ENCODE data around the gene JAG1.
"Not testable (repeated sequence)": the region's sequence is repeated elsewhere in the genome, so short reads cannot be mapped to it uniquely, and the experiment has no call there.

Gene JAG1

DNA sequence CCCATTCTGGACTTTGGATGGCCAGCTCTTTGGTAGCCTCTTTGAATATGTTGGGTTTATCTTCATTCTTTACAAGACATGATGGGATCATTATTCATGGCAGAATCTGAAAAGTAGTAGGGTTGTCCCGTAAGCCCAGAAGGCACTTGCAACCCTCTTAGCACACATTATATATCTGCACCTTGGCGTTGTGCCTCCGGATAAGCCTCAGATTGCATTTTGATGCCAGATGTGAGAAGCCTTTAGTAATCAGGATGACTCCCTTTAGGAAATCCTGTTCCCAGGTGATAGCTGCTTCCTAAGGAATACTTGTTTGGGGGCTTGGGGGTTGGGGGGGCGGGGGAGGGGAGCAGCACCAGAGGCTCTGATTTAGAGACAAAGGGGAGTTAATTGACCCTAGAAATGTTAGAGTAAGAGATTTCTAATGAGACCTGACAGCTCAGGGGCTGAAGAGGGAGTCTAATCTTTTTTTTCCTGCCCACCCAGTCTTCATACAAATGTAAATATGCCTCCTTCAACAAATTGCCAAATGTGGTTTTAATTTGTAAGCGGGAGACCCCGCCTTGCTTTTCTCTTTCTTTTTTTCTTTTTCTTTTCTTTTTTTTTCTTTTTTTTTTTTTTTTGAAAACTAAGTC lies 55.1 kb downstream of the JAG1 start:
- no peaks in the 10 kb centered on the region for H3K27me3 ChIP-seq (ENCODE audit: insufficient read depth, insufficient read length)
- H3K9ac ChIP-seq (ENCODE audit: insufficient read length, low read depth): no peak overlapping the region
- peaks cover 5% of the 10 kb centered on the region for H3K4me1 ChIP-seq (ENCODE audit: insufficient read depth, insufficient read length)
- H3K36me3 ChIP-seq (ENCODE audit: insufficient read depth, insufficient read length, low read length): peaks cover 3% of the 10 kb centered on the region
- H3K4me3 ChIP-seq (ENCODE audit: insufficient read length, low read depth): no peak overlapping the region
- H3K9me3 ChIP-seq (ENCODE audit: insufficient read depth, low read length): no peaks in the 10 kb centered on the region; the same call in 1 of the 2 replicates
- no peak for DNase-seq (ENCODE audit: low read depth, low spot score)
- TF ChIP-seq YY1 (IDR thresholded peaks at IDR 0.05; ENCODE audit: insufficient read depth, insufficient read length) (no peak), SUZ12 (IDR thresholded peaks at IDR 0.05; ENCODE audit: extremely low read depth, insufficient read depth, insufficient read length) (no peak), ZNF274 (IDR thresholded peaks at IDR 0.05; ENCODE audit: low read depth, low read length) (no peak)

DNA sequence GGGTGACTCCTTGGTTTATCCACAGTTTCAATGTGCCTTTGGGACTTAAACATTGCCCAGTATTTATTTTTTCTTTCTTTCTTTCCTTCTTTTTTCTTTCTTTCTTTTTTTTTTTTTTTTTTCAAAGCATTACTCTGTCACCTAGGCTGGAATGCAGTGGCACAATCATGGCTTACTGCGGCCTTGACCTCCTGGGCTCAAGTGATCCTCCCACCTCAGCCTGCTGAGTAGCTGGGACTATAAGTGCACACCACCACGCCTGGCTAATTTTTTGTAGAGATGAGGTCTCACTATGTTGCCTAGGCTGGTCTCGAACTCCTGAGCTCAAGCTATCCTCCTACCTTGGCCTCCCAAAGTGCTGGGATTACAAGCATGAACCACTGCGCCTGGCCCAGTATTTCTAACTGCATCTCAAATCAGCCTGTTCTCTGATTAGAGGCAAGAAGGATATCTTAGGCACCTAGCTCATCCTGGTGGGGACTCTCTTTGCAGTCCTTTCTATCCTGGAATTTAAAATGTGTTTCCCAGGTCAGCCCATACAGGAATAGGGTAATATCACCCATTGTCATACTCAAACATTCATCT lies 56.2 kb downstream of the JAG1 start:
- not testable (repeated sequence) for H3K9me3 ChIP-seq (ENCODE audit: insufficient read depth, low read length); H3K4me1 ChIP-seq (ENCODE audit: insufficient read depth, insufficient read length); H3K9ac ChIP-seq (ENCODE audit: insufficient read length, low read depth); H3K27me3 ChIP-seq (ENCODE audit: insufficient read depth, insufficient read length); H3K36me3 ChIP-seq (ENCODE audit: insufficient read depth, insufficient read length, low read length); DNase-seq (ENCODE audit: low read depth, low spot score); H3K4me3 ChIP-seq (ENCODE audit: insufficient read length, low read depth)

DNA sequence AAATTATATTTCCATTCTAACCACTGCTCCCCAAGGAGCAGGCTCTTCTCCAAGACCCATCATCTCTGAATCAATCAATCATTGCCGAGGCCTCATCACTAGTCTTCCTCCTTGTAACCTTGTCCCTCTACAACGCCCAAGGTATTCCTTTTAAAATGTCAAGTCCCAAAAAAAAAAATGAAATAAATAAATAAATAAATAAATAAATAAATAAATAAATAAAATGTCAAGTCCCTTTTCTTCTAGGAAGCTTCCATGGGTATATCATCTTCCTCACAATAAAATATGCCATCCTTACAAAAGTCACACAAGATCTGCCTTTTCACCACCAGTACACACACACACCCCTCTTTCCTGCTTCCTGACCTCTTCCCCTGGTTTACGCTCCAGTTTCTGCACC lies 57.6 kb downstream of the JAG1 start:
- TF ChIP-seq YY1 (IDR thresholded peaks at IDR 0.05; ENCODE audit: insufficient read depth, insufficient read length): no peak
- no peak for TF ChIP-seq ZNF274 (IDR thresholded peaks at IDR 0.05; ENCODE audit: low read depth, low read length)
- no peak for TF ChIP-seq SUZ12 (IDR thresholded peaks at IDR 0.05; ENCODE audit: extremely low read depth, insufficient read depth, insufficient read length)
- H3K27me3 ChIP-seq (ENCODE audit: insufficient read depth, insufficient read length): no peaks in the 10 kb centered on the region

DNA sequence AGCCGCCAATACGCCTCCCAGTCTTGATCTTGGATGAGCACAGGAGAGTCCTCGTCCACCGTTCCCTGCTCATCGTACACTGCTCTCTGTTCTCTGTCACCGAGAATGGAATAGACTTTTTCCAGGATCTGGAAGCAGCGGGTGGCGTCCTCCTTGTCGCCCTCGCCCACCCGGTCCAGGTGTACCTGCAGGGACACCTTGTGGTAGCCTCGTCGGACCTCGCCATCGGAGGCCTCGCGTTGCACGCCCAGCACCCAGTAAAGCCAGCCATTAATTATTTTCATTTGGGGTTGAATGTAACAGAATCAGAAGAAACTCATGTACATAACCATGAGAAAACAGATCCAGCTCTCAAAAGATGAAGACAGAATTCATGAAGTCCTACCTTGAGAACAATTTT lies 59.9 kb downstream of the JAG1 start:
- Histone ChIP-seq H3K36me3 (ENCODE audit: insufficient read depth, insufficient read length, low read length) (peaks cover 2% of the 10 kb centered on the region), H3K27me3 (ENCODE audit: insufficient read depth, insufficient read length) (no peaks in the 10 kb centered on the region), H3K4me1 (ENCODE audit: insufficient read depth, insufficient read length) (no peaks in the 10 kb centered on the region), H3K9me3 (ENCODE audit: insufficient read depth, low read length) (no peaks in the 10 kb centered on the region; the same call in 1 of the 2 replicates), H3K9ac (ENCODE audit: insufficient read length, low read depth) (no peak overlapping the region), H3K4me3 (ENCODE audit: insufficient read length, low read depth) (no peak overlapping the region)
- DNase-seq (ENCODE audit: low read depth, low spot score): no peak
- TF ChIP-seq ZNF274 (IDR thresholded peaks at IDR 0.05; ENCODE audit: low read depth, low read length) (no peak), SUZ12 (IDR thresholded peaks at IDR 0.05; ENCODE audit: extremely low read depth, insufficient read depth, insufficient read length) (no peak), YY1 (IDR thresholded peaks at IDR 0.05; ENCODE audit: insufficient read depth, insufficient read length) (no peak)

More for the DNA sequence above, 57.6 kb downstream of the JAG1 start:
- no peaks in the 10 kb centered on the region; the same call in 1 of the 2 replicates for H3K9me3 ChIP-seq (ENCODE audit: insufficient read depth, low read length)
- no peak overlapping the region for H3K9ac ChIP-seq (ENCODE audit: insufficient read length, low read depth)
- no peaks in the 10 kb centered on the region for H3K36me3 ChIP-seq (ENCODE audit: insufficient read depth, insufficient read length, low read length)
- H3K4me1 ChIP-seq (ENCODE audit: insufficient read depth, insufficient read length): peaks cover 5% of the 10 kb centered on the region
- DNase-seq (ENCODE audit: low read depth, low spot score): no peak
- no peak overlapping the region for H3K4me3 ChIP-seq (ENCODE audit: insufficient read length, low read depth)

DNA sequence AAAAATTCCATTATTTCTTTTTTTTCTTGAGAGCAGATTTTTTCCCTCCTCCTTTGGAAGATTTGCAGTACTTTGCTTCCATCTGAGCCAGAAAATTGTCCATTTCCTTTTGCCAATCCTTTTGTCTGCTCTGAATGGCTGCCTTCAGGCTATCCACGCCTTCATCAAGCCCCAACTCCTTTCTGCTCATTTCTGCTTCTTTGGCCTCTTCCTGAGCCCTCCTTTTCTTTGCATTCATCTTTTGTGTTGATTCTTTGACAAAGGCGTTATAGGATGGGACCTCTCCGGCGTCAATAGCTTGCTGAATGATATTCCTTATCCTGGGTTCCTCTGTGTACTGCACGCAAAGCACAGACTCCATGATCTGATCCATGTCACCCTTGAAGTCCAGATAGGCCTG lies 60.4 kb downstream of the JAG1 start:
- not testable (repeated sequence) for H3K4me3 ChIP-seq (ENCODE audit: insufficient read length, low read depth); H3K36me3 ChIP-seq (ENCODE audit: insufficient read depth, insufficient read length, low read length); H3K9ac ChIP-seq (ENCODE audit: insufficient read length, low read depth); H3K9me3 ChIP-seq (ENCODE audit: insufficient read depth, low read length); H3K27me3 ChIP-seq (ENCODE audit: insufficient read depth, insufficient read length); H3K4me1 ChIP-seq (ENCODE audit: insufficient read depth, insufficient read length); DNase-seq (ENCODE audit: low read depth, low spot score)

DNA sequence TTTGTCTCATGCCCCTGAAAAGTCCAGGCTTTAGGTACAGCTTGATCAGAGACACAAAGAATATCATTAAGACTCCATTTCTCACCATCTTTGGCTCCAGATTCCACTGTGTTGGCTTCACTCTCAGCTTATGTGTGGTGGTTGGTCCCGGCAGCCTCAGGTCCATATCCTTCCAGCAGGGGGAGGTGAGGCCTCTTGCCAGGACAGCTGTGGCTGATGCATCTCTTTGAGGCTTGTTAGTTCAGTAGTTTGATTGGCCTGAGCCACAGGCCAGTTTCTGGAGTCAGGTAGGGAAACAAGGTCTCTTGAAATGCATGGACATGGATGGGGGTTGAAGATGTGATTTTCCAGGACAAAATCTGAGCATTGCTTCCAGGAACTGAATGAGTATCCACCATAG lies 62.4 kb downstream of the JAG1 start:
- peaks cover 2% of the 10 kb centered on the region for H3K36me3 ChIP-seq (ENCODE audit: insufficient read depth, insufficient read length, low read length)
- TF ChIP-seq SUZ12 (IDR thresholded peaks at IDR 0.05; ENCODE audit: extremely low read depth, insufficient read depth, insufficient read length): no peak
- TF ChIP-seq ZNF274 (IDR thresholded peaks at IDR 0.05; ENCODE audit: low read depth, low read length): no peak
- TF ChIP-seq YY1 (IDR thresholded peaks at IDR 0.05; ENCODE audit: insufficient read depth, insufficient read length): no peak
- H3K9me3 ChIP-seq (ENCODE audit: insufficient read depth, low read length): no peaks in the 10 kb centered on the region
- no peak for DNase-seq (ENCODE audit: low read depth, low spot score)
- H3K4me1 ChIP-seq (ENCODE audit: insufficient read depth, insufficient read length): no peaks in the 10 kb centered on the region
- H3K4me3 ChIP-seq (ENCODE audit: insufficient read length, low read depth): no peak overlapping the region
- no peak overlapping the region for H3K9ac ChIP-seq (ENCODE audit: insufficient read length, low read depth)
- H3K27me3 ChIP-seq (ENCODE audit: insufficient read depth, insufficient read length): no peaks in the 10 kb centered on the region

DNA sequence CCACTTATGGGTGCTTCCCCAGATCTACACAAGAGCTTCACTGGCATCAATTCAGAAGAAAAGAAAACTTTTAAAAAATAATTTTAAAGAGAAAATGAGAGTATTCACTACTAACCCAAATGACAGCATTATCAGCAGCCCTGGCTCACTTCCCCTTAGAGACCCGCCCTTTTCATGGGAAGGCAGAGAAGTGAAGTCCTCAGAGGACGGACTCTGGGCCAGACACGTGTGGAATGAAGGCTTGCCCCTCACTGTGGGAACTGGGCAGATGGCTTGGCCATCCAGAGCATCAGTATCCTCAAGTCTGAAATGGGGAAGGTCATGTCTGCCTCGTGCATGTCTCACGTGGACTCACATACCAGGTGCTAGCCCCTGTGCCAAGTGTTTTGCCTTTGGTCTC lies 63.5 kb downstream of the JAG1 start:
- no peak for TF ChIP-seq YY1 (IDR thresholded peaks at IDR 0.05; ENCODE audit: insufficient read depth, insufficient read length)
- no peak for TF ChIP-seq SUZ12 (IDR thresholded peaks at IDR 0.05; ENCODE audit: extremely low read depth, insufficient read depth, insufficient read length)
- Histone ChIP-seq H3K4me1 (ENCODE audit: insufficient read depth, insufficient read length) (no peaks in the 10 kb centered on the region), H3K36me3 (ENCODE audit: insufficient read depth, insufficient read length, low read length) (peaks cover 2% of the 10 kb centered on the region), H3K9me3 (ENCODE audit: insufficient read depth, low read length) (no peaks in the 10 kb centered on the region), H3K9ac (ENCODE audit: insufficient read length, low read depth) (no peak overlapping the region), H3K4me3 (ENCODE audit: insufficient read length, low read depth) (no peak overlapping the region), H3K27me3 (ENCODE audit: insufficient read depth, insufficient read length) (no peaks in the 10 kb centered on the region)
- DNase-seq (ENCODE audit: low read depth, low spot score): no peak

DNA sequence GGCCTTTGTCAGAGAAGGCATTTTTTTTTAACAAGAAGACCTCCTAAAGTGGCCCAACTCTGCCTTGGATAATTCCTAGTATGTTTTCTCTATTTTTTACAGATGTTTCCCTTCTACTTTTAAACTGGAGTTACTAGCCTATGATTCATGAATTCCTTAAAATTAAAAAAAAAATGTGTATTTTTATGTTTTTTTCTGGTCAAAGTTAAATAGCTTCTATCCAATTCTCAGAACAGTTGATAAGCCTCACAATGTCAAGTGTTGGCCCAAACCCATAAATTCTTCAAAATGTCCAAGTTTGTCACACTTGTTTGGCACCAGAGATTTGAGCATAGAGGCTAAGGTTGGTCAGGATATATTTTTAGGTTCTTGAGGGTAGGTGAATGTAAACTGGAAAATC lies 64.0 kb downstream of the JAG1 start:
- Histone ChIP-seq H3K9ac (ENCODE audit: insufficient read length, low read depth) (no peak overlapping the region), H3K36me3 (ENCODE audit: insufficient read depth, insufficient read length, low read length) (peaks cover 2% of the 10 kb centered on the region), H3K4me3 (ENCODE audit: insufficient read length, low read depth) (no peak overlapping the region), H3K9me3 (ENCODE audit: insufficient read depth, low read length) (no peaks in the 10 kb centered on the region), H3K27me3 (ENCODE audit: insufficient read depth, insufficient read length) (no peaks in the 10 kb centered on the region), H3K4me1 (ENCODE audit: insufficient read depth, insufficient read length) (no peaks in the 10 kb centered on the region)
- DNase-seq (ENCODE audit: low read depth, low spot score): no peak
- TF ChIP-seq ZNF274 (IDR thresholded peaks at IDR 0.05; ENCODE audit: low read depth, low read length): no peak

All from NT2/D1 (cell line).